Right lobe of liver (tissue), 6 donors: ENCODE data around the gene CLDND2. TPM values are rescaled to one million over a fixed set of nuclear protein-coding genes. Genes with fewer than 3 reads are reported as not detected.

Experiments
- ATAC-seq, 4 donors: fragments of 200-7000 bp; cut with Tn5 transposase; one replicate each; pipeline ENCODE4 v1.9.1; 2020; ENCODE audit warnings: mild to moderate bottlenecking in 4 of 4, moderate library complexity in 4 of 4
- DNase-seq, 3 donors: peaks; one replicate each; pipeline ENCODE4 v3.0.0-alpha.2; 2020
- H3K27ac ChIP-seq, 3 donors: fragments of 200-600 bp; one replicate each; pipeline ENCODE4 v1.8.0; 2022
- H3K27me3 ChIP-seq, 2 donors: fragments of 200-600 bp; one replicate each; pipeline ENCODE4 v1.8.0; 2022
- H3K36me3 ChIP-seq, 4 donors: fragments of 200-600 bp; sonication (generic) in 1 of 4; one replicate each; pipeline versions ENCODE4 v1.5.1 to v1.8.0; 2017 to 2022; ENCODE audit warnings: control low read depth in 1 of 4
- H3K4me1 ChIP-seq, 4 donors: fragments of 200-600 bp; sonication (generic) in 1 of 4; one replicate each; pipeline versions ENCODE4 v1.5.1 to v1.8.0; 2017 to 2022; ENCODE audit warnings: control low read depth in 1 of 4
- H3K4me3 ChIP-seq, 3 donors: fragments of 200-600 bp; one replicate each; pipeline ENCODE4 v1.8.0; 2022
- H3K9me3 ChIP-seq, 4 donors: fragments of 200-600 bp; sonication (generic) in 1 of 4; one replicate each; pipeline versions ENCODE4 v1.5.1 to v1.8.0; 2017 to 2022; ENCODE audit warnings: control low read depth in 1 of 4
- CTCF ChIP-seq, 4 donors: fragments of 200-600 bp in 3 of 4; fragments of 450-650 bp in 1 of 4; IDR thresholded peaks; one replicate each; pipeline versions ENCODE4 v1.5.1 to v1.8.0; 2016 to 2022; ENCODE audit warnings: antibody characterized with exemption in 4 of 4, mild to moderate bottlenecking in 2 of 4
- POLR2A ChIP-seq: fragments of 450-650 bp; IDR thresholded peaks from one replicate; pipeline ENCODE4 v1.6.1; 2017; ENCODE audit warnings: antibody characterized with exemption, mild to moderate bottlenecking
- WGBS: methylation state at CpG from one replicate; pipeline ENCODE4 v1.1.6; 2018; ENCODE audit warnings: low coverage, low lambda C conversion rate; ENCODE audit not compliant: insufficient coverage; ENCODE audit errors: missing lambda C conversion rate; 5-methylcytosine and 5-hydroxymethylcytosine counted together
- intact Hi-C, 2 donors: fragments of 100-400 bp; cut with DNase I; formaldehyde crosslinking; loops; one replicate each; pipeline versions ENCODE4 v1.11.2 to v1.14.1; 2022
- total RNA-seq, 6 experiments: library from RNA; depleted of rRNA in 2 of 6; stranded (reverse); fragments of >200 nt in 2 of 6; fragmentation: NEBNext Ultra II Directional in 3 of 6; extraction: Animal tissue kit (Norgen Biotek cat#: 25700) in 3 of 6; gene quantifications; one replicate each; pipeline versions ENCODE4 v1.1.0 to v1.2.4, GENCODE V29; 2016 to 2023
- donor health status: DM: no; HTN: yes; CAD: no.
- donor health status: DM: no; HTN: no; CAD: no.
- donor health status: DM: no; HTN: no; CAD: no.
- donor health status: DM: no; HTN: yes; CAD: no.
- donor health status: DM: no; HTN: yes; CAD: no.

CLDND2 gene
- total RNA-seq, 6 experiments from 2014 or later: 1.00 to 1.2 TPM; not detected in 4

- peak overlapping the region; percentile 94 to 96 (median 95) for H3K27ac ChIP-seq
- intact Hi-C loops: no loop called here
- no peaks in the 10 kb centered on the region for H3K9me3 ChIP-seq
- WGBS: 24% methylated on average over 9 of the region's 15 CpGs
- peak in 1 of 4 donors; percentile 1 for ATAC-seq
- TF ChIP-seq POLR2A: peak; percentile 54
- no peak for TF ChIP-seq CTCF (IDR thresholded peaks at IDR 0.05)
- no peaks in the 10 kb centered on the region for H3K36me3 ChIP-seq
- H3K4me3 ChIP-seq: peak overlapping the region in 2 of 3 donors; percentile 83 to 92
- peak in 1 of 3 donors; percentile 63 for DNase-seq
- H3K27me3 ChIP-seq: no peaks in the 10 kb centered on the region
- peaks cover 0 to 44% (median 7%) of the 10 kb centered on the region in 4 donors for H3K4me1 ChIP-seq
Observed at GRCh38 chr19:51364200-51365106, 4.3 kb downstream of the CLDND2 start.

- 38% methylated on average over 3 of the region's 13 CpGs for WGBS
- Histone ChIP-seq H3K9me3 (no peaks in the 10 kb centered on the region), H3K36me3 (no peaks in the 10 kb centered on the region), H3K27ac (peak overlapping the region in 1 of 3 donors; percentile 18), H3K4me3 (no peak overlapping the region), H3K27me3 (no peaks in the 10 kb centered on the region), H3K4me1 (peaks cover 0 to 64% (median 16%) of the 10 kb centered on the region in 4 donors)
- intact Hi-C loops: no loop called here
- ATAC-seq (no peak), DNase-seq (no peak)
- TF ChIP-seq POLR2A (no peak), CTCF (IDR thresholded peaks at IDR 0.05) (no peak)
Observed at GRCh38 chr19:51361239-51361638, 7.6 kb downstream of the CLDND2 start.

- Histone ChIP-seq H3K27me3 (no peaks in the 10 kb centered on the region), H3K4me3 (no peak overlapping the region), H3K4me1 (peaks cover 0 to 67% (median 17%) of the 10 kb centered on the region in 4 donors), H3K9me3 (no peaks in the 10 kb centered on the region), H3K27ac (peak overlapping the region in 1 of 3 donors; percentile 78), H3K36me3 (no peaks in the 10 kb centered on the region)
- no peak for ATAC-seq
- 93% methylated on average over 4 of the region's 4 CpGs for WGBS
- intact Hi-C loops: no loop called here
- no peak for TF ChIP-seq POLR2A
- no peak for DNase-seq
Observed at GRCh38 chr19:51359294-51359693, 9.5 kb downstream of the CLDND2 start.

- intact Hi-C loops: no loop called here
- H3K36me3 ChIP-seq: peaks cover 0 to 2% (median under 1%) of the 10 kb centered on the region in 4 donors
- H3K4me3 ChIP-seq: no peak overlapping the region
- H3K27ac ChIP-seq: peak overlapping the region in 2 of 3 donors; percentile 31 to 78
- H3K9me3 ChIP-seq: no peaks in the 10 kb centered on the region
- peak in 1 of 4 donors; percentile 24 for ATAC-seq
- TF ChIP-seq POLR2A (no peak), CTCF (IDR thresholded peaks at IDR 0.05) (no peak)
- DNase-seq: no peak
- peaks cover 0 to 56% (median 18%) of the 10 kb centered on the region in 4 donors for H3K4me1 ChIP-seq
- H3K27me3 ChIP-seq: no peaks in the 10 kb centered on the region
- WGBS: 80% methylated on average over 2 of the region's 7 CpGs
Observed at GRCh38 chr19:51357952-51358351, 10.9 kb downstream of the CLDND2 start.
